A673 (cell line): ENCODE measurements around the gene ADAM11.

Experiments
- CTCF ChIP-seq: fragments of 300-800, 200-600 bp; sonication (generic); conservative IDR thresholded peaks from 2 replicates; pipeline ENCODE4 v1.5.1; 2017; ENCODE audit warnings: low read depth, mild to moderate bottlenecking, antibody characterized with exemption, low read length, moderate library complexity, mixed read lengths
- EZH2 ChIP-seq: fragments of 200-600 bp; sonication (generic); IDR thresholded peaks from 2 replicates; pipeline ENCODE4 v1.6.1; 2017; ENCODE audit warnings: borderline replicate concordance, low read depth, mild to moderate bottlenecking, mixed read lengths, antibody characterized with exemption, low read length; ENCODE audit not compliant: poor library complexity, severe bottlenecking

GRCh38 chr17:44758414-44759085 lies at the start of gene ADAM11:
- TF ChIP-seq EZH2 (no peak), CTCF (no peak)
